NCI-H748 (cell line): ENCODE data around the gene ZNF530.
A peak's percentile ranks its signal among the peaks of the same experiment; 100 is the strongest.

ENCODE experiments used
- DNase-seq: peaks from one replicate; lab custom pipeline; 2025; ENCODE audit not compliant: unreplicated experiment; lab: John Stamatoyannopoulos, UW

ZNF530 gene

GRCh38 chr19:57599761-57600383 lies at the start of gene ZNF530:
ZNF530 (plus strand) TSS chr19:57599885; CDS start chr19:57604346, 4,461 bp downstream.
- peak; percentile 97 for DNase-seq

DNA sequence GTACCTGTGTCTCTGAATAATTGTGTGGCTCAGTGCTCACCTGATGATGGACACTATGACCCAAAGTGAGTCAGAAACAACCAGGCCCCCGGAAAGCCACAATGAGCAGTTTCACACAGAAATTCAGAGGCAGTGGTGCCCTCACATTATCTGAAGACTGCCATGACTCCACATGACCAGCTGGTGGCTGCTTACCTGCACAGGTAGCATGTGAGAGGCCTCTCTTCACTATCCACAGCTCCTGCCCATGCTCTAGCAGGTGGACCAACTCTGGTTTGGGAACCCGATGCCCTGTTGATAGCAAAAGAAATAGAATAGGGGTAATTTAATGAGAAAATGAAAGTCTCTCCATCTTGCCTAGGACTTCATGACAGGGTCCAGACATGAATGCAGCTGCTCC lies 47.3 kb upstream of the ZNF530 start:
- no peak for DNase-seq

DNA sequence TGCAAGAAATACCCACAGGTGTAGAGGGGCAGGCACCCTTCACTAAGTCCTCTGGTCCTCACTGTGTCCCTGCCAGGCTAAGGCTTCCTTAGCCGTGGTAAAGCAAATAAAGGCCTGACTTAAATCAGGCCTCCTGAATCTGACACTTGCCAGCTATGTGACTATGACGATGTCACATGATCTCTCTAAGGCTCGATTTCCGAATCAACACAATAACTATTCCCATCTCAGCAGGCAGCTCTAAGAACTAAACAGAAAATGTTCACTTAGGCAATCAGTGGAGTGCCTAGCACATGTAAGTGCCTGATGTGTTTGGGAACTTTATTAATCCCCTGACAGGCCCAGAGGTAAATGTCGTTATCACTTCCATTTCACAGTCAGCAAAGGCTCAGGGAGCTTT lies 42.0 kb upstream of the ZNF530 start:
- DNase-seq: no peak

DNA sequence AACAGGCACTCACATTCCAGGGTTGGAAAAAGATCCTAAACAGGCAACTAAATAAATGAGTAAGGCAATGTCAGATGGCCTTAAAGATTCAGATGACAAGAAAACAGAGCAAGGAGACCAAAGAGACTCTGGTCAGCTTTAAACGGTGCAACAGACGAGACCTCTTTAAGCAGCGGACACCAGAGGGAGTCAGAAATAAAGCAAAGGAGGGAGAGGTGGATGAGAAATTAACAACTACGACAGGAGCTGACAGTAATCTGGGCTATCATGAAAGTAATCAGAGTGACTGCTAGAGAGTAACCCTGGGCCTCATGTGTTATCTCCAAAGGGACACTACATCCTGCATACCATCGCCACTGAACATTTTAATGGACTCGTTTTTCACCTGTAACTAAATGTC lies 41.2 kb upstream of the ZNF530 start:
- DNase-seq: no peak

DNA sequence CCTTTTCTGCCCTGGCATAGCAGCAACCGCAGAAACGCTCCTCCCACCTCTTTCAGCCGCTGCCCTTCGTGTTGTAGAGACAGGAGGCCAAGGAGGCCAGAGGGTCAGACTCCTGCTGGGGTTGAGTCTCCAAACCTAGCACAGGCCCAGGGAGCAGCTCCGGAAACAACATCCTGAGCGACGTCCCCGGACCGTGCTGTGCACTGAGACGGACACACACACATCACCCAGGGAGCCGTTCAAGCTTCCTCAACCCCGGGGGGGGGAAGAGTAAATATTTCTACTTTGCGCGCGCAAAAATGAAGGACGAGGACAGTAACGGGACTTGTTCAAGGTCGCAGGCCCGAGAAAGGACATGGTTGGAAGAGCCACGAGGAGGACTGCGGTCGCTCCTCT lies 40.7 kb upstream of the ZNF530 start:
- DNase-seq: peak; percentile 43

- peak; percentile 90 for DNase-seq
Observed at GRCh38 chr19:57559404-57560025, 40.2 kb upstream of the ZNF530 start, which contains the start of gene ZNF550. ZNF550 (minus strand) TSS chr19:57559863; CDS start chr19:57559682, 181 bp downstream.

DNA sequence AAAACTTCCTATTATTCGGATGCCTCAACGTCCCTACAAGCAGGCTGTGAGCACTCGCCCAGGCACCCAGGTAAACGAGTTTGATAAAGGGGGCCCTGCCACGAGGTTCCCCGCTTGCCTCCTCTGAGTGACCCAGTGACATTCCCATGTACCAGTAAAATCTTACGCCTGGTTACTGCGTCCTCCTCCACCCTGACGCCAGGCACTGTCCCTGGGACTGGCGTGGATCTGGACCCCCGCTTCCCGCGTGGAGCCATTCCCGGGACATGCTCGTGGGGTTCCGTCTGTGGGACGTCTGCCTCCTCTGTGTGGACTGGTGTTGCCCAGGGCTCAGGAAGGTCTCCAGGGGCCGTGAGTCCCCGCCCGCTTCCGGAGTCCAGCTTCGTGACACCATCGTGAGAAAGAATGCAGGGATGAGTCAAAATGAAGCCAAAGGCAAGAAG lies 39.6 kb upstream of the ZNF530 start:
- peak; percentile 38 for DNase-seq

- DNase-seq: no peak
Observed at GRCh38 chr19:57563547-57563946, 36.1 kb upstream of the ZNF530 start.

GRCh38 chr19:57566396-57567265 lies 33.1 kb upstream of the ZNF530 start:
- peak; percentile 60 for DNase-seq

DNA sequence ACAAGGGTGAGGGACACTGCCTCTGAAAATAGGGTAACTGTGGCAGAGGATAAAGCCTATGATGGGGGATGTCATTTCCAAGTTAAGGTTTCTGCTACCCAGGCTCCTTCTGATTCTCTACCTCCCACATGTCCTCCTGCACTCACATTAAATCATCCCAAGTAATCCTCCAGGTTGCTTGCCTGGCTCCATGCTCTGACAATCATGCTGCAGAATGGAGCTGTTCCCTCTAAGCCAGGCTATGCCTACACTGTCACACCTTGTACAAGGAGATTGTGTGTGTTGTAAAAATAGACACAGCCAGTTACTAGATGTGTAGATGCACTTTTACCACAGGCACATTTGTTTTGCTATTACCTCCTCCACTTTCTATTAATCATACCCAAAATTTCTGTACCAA lies 29.0 kb upstream of the ZNF530 start:
- no peak for DNase-seq

GRCh38 chr19:57572415-57572947 lies 27.2 kb upstream of the ZNF530 start:
- no peak for DNase-seq

DNA sequence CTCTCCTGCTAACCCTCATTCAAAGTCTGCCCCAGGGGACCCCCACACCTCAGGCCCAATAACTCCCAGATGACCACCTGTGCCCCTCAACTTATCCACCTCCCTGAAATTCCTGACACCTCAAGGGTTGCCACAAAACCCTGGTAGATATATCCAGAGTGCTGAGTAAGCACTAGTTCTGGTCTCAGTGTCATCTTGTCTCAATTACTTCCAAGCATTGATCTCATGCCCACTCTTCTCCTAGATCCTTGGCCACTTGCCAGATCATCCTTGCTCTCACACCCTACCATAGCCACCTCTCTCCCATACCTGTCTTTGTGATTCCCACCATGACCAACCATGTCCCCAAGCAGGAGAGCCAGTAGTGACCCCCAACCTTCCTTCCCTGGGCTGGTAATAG lies 23.0 kb upstream of the ZNF530 start:
- no peak for DNase-seq

DNA sequence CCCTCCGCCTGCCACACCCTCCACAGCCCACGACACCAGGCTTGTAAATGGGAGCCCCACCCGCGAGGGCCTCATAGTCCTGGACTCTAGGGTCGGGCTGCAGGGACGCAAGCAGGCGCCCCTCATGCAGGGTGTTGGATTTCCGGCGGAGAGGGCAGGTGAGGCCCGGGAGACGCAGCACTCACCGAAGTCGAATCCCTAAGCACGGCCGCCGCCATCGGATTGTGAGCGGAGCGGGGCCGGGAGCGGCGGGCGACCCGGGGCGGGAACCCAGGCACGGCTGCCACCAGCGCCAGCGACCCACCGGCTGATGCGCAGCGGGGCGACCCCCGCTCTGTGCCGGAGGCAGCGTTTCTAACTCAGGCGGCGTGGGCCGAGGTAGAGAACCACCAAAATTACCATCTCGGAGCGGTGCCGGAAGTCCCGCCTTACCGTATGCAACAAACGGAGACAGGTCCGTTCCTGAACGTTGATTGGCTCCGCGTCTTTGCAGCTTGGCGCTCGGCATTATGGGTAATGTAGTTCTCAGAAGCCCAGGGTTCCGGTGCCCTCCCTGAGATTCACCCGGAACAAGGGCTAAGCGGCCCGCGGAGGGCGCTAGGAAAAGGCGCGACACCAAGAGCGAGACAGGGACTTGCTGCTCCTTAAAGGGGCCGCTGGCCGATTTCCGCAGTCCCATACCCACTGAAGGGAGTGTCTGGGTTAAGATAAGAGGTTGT lies 21.0 kb upstream of the ZNF530 start, which contains the start of gene ZNF416:
Gene ZNF416 (minus strand): TSS at position 425 of the 719 bp plus-strand sequence. CDS start 207 bp downstream, at position 218.
- DNase-seq: peak; percentile 100

DNA sequence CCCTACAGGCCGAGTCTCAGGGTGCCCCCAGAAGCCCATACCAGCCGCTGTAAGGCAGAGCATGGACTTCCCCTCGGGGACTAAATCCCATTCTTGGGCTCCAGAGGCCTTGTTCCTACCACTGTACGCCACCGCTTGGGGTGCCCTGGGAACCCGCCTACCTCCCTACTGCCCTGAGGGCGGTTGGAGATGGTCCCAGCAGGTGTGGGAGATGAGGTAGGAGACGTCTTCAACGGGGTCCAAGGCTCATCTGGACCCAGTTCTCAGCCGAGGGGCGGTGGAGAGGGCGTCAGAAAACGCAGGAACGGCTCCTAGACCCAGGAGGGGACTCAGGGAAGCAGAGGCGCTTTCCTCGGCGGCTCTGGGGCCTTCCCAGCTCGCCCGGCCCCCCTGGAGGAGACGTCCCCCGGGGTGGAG lies 16.6 kb upstream of the ZNF530 start:
- DNase-seq: no peak

GRCh38 chr19:57583521-57584416 lies 15.9 kb upstream of the ZNF530 start, which contains the start of gene ZIK1:
ZIK1 (plus strand) TSS chr19:57584145; CDS start chr19:57584357, 212 bp downstream.
- DNase-seq: peak; percentile 99

DNA sequence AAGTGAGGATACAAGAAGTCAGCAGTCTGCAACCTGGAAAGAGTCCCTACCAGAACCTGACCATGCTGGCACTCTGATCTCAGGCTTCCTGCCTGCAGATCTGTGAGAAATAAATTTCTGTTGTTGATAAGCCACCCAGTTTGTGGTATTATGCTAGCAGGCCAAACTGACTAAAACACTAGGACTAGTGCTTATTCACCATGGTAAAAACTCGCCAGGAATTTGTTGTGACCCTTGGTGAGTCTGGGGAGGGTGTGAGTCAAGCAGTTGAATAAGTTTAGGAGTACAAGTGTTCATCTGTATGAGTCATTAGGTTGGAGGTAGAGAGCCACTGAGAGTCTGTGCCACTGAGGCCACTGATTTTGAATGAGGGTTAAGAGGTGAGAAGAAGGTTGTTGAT lies 12.2 kb upstream of the ZNF530 start:
- DNase-seq: no peak

DNA sequence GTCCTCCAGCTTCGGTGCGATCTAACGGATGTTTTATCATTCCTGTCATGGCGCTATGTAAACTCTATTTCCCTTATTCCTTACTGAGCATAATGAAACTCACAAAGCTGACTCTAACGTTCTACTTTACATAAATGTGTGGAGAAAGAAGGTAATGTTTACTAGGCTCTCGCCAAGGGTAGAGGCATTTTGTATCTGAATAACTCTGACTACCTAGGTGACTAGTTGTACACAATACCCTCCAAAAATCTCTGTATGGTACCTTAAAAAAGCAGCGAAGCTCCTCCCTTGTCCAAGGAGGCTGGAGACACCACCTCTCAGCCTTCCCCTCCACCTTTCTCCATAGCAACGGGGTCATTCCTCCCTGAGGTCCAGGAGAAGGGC lies 316 bp upstream of the ZNF530 start:
- DNase-seq: no peak

DNA sequence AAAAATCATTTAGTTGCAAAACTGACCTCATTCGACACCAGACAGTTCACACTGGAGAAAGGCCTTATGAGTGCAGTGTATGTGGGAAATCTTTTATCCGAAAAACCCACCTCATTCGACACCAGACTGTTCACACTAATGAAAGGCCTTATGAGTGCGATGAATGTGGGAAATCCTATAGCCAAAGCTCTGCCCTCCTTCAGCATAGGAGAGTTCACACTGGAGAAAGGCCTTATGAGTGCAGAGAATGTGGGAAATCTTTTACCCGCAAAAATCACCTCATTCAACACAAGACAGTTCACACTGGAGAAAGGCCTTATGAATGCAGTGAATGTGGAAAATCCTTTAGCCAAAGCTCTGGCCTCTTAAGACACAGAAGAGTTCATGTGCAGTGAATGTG lies 7.2 kb downstream of the ZNF530 start:
- no peak for DNase-seq

GRCh38 chr19:57611113-57611512 lies 11.4 kb downstream of the ZNF530 start:
- no peak for DNase-seq
